HepG2 (cell line): ENCODE data around the gene STK40. TPM values are rescaled to one million over a fixed set of nuclear protein-coding genes. Genes with fewer than 3 reads are reported as not detected.

ENCODE experiments used
- AHR ChIP-seq: IDR thresholded peaks from 2 replicates; pipeline ENCODE4 v1.6.1; 2018; ENCODE audit warnings: missing genetic modification reagents, missing compliant biosample characterization
- ARHGAP35 ChIP-seq: sonication (generic); formaldehyde crosslinking; IDR thresholded peaks from 2 replicates; pipeline ENCODE4 v1.9.0; 2022; ENCODE audit warnings: mild to moderate bottlenecking, inconsistent platforms, moderate library complexity, missing genetic modification reagents, borderline replicate concordance
- CHD2 ChIP-seq: IDR thresholded peaks from 2 replicates; pipeline ENCODE4 v1.6.1; 2011; ENCODE audit warnings: low read depth, low read length, improper control_type of control experiment
- HHEX ChIP-seq: IDR thresholded peaks from 2 replicates; pipeline ENCODE4 v1.6.1; 2016; ENCODE audit warnings: control low read depth
- HMG20B ChIP-seq: conservative IDR thresholded peaks from 2 replicates; pipeline ENCODE4 v1.6.1; 2016; ENCODE audit warnings: missing genetic modification reagents, missing compliant biosample characterization
- HOXA5 ChIP-seq: sonication (generic); formaldehyde crosslinking; IDR thresholded peaks from 2 replicates; pipeline ENCODE4 v1.4.0; 2020; ENCODE audit warnings: missing genetic modification reagents
- KLF15 ChIP-seq: sonication (generic); formaldehyde crosslinking; IDR thresholded peaks from 2 replicates; pipeline ENCODE4 v1.8.1; 2023; ENCODE audit warnings: borderline replicate concordance, mild to moderate bottlenecking, inconsistent platforms, missing genetic modification reagents, mixed read lengths
- NFE2 ChIP-seq: sonication (generic); formaldehyde crosslinking; IDR thresholded peaks from 2 replicates; pipeline ENCODE4 v1.4.0; 2020; ENCODE audit warnings: missing genetic modification reagents
- NR2F1 ChIP-seq, 2 experiments: fragments of 450-650 bp in 1 of 2; formaldehyde crosslinking in 1 of 2; IDR thresholded peaks; 2 replicates each; pipeline versions ENCODE4 v1.5.0 to v1.6.1; 2016 to 2020; ENCODE audit warnings: mild to moderate bottlenecking in 1 of 2, missing compliant biosample characterization in 1 of 2, missing genetic modification reagents in 1 of 2, moderate library complexity in 1 of 2
- NR2F2 ChIP-seq: IDR thresholded peaks from 2 replicates; pipeline ENCODE4 v1.6.1; 2012; ENCODE audit warnings: low read depth, inconsistent platforms, borderline replicate concordance
- PBX2 ChIP-seq: IDR thresholded peaks from 2 replicates; pipeline ENCODE4 v1.6.1; 2016; ENCODE audit warnings: control low read depth
- PHB2 ChIP-seq: fragments of 450-650 bp; IDR thresholded peaks from 2 replicates; pipeline ENCODE4 v1.6.1; 2018; ENCODE audit not compliant: partially characterized antibody
- ZNF331 ChIP-seq: sonication (generic); formaldehyde crosslinking; IDR thresholded peaks from 2 replicates; pipeline ENCODE4 v1.4.0; 2020; ENCODE audit warnings: missing genetic modification reagents
- ZNF703 ChIP-seq: sonication (generic); formaldehyde crosslinking; IDR thresholded peaks from 2 replicates; pipeline ENCODE4 v1.5.1; 2020; ENCODE audit warnings: missing genetic modification reagents, mild to moderate bottlenecking, moderate library complexity, borderline replicate concordance
- ZSCAN21 ChIP-seq: sonication (generic); formaldehyde crosslinking; IDR thresholded peaks from 2 replicates; pipeline ENCODE4 v1.8.0; 2022; ENCODE audit warnings: mild to moderate bottlenecking, missing genetic modification reagents, moderate library complexity, borderline replicate concordance
- polyA plus RNA-seq, 8 experiments: library from polyadenylated mRNA; depleted of rRNA in 3 of 8; stranded (reverse) in 7 of 8; unstranded in 1 of 8; fragments of >200 nt; fragmentation: Illumina TruSeq in 4 of 8; extraction: Trizol in 4 of 8; gene quantifications; 2 replicates each; pipeline versions ENCODE4 v1.2.1 to v1.2.3, GENCODE V29; 2011 to 2016; ENCODE audit warnings: low read depth in 4 of 8, missing spikeins in 1 of 8, mixed read lengths in 1 of 8; ENCODE audit not compliant: insufficient read depth in 1 of 8
- total RNA-seq, 5 experiments: library from RNA; depleted of rRNA; stranded (reverse); fragments of >200 nt; fragmentation: Illumina TruSeq; extraction: Trizol; gene quantifications; 2 replicates each; pipeline ENCODE4 v1.2.3, GENCODE V29; 2016; ENCODE audit warnings: low read depth in 1 of 5

Gene STK40
- total and polyA plus RNA-seq, 2 of the 13 experiments (the other 11 are each of a cell fraction or from before 2014, with no cell fraction given): 33.8 to 35.1 TPM

DNA sequence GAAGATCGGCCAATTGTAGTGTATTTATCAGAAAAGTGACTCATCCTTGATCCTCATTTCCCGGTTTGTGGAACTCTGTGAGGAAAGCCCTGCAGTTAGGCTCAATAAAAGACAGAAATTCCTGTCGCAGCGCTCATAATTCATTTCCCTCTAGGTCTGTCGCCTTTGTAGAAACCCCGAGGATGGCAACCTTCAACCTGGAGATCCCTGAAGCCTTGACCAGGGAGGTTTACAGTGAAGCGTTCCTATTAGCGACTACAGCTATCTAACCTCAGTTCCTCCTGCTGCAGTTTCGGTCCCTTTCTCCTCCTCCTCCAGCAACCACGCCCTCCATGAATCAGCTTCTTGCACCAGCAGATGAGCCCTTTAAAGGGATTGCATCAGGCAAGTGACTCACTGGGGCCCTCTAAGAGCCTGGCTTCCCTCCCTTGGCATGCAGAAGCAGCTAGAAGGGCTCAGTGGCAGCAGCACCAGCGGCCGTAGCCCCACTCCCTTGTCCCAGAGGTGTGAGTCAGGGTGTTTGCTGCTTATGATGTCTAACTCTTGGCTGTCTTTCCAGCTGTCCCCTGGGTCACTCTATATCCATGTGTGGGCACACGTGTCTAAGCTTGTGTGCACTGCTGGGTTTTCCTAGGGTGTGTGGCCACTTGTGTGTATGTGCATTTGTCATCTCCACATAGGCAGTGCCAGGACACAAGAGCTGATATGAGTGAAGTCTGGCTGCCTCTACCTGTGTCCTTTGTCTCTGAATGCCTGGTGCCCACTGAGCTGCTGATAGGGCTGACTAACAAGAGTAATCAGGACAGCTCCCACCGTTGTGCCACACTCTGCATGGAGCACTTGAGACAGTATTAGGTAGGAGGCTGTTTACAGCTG is 779 bp upstream of the STK40 start (continued):
- no peak for TF ChIP-seq PHB2
- no peak for TF ChIP-seq HHEX (CRISPR knock-in tag)
- TF ChIP-seq CHD2: no peak
- TF ChIP-seq KLF15 (CRISPR knock-in tag): no peak
- TF ChIP-seq NR2F2: no peak
- no peak; the same call in 1 of the 2 replicates for TF ChIP-seq HMG20B (CRISPR knock-in tag)
- TF ChIP-seq HOXA5 (CRISPR knock-in tag): peak; percentile 79
- no peak; the same call in 1 of the 2 replicates for TF ChIP-seq ARHGAP35 (CRISPR knock-in tag)
- peak; percentile 32; the same call in 1 of the 2 replicates for TF ChIP-seq ZSCAN21
- no peak for TF ChIP-seq ZNF703 (CRISPR knock-in tag)
- TF ChIP-seq AHR (CRISPR knock-in tag): peak; percentile 73; the same call in 1 of the 2 replicates
- TF ChIP-seq PBX2 (CRISPR knock-in tag): no peak
- 0 out of 2 replicates have a peak, but pooled peaks have one; percentile 61 for TF ChIP-seq NFE2
- TF ChIP-seq NR2F1 (CRISPR knock-in tag; IDR thresholded peaks at IDR 0.05): no peak
- 0 out of 2 replicates have a peak, but pooled peaks have one; percentile 10 for TF ChIP-seq ZNF331 (CRISPR knock-in tag)
